Endothelial cell (in vitro differentiated cells): ENCODE measurements around the gene PIP5K1B. TPM values are rescaled to one million over a fixed set of nuclear protein-coding genes. Genes with fewer than 3 reads are reported as not detected.

Source experiments
- DNase-seq: peaks from one replicate; pipeline ENCODE4 v3.0.0; 2021; ENCODE audit warnings: low spot score
- H3K27ac Mint-ChIP-seq: one replicate; pipeline ENCODE4 v1.8.0; 2021; ENCODE audit warnings: mixed read lengths, inconsistent platforms; ENCODE audit not compliant: unreplicated experiment
- H3K27me3 Mint-ChIP-seq: one replicate; pipeline ENCODE4 v1.8.0; 2021; ENCODE audit warnings: mild to moderate bottlenecking, moderate library complexity, mixed read lengths, inconsistent platforms; ENCODE audit not compliant: unreplicated experiment
- H3K36me3 Mint-ChIP-seq: one replicate; pipeline ENCODE4 v1.8.0; 2021; ENCODE audit warnings: mild to moderate bottlenecking, low read depth, mixed read lengths, inconsistent platforms; ENCODE audit not compliant: unreplicated experiment
- H3K4me1 Mint-ChIP-seq: one replicate; pipeline ENCODE4 v1.8.0; 2021; ENCODE audit warnings: mild to moderate bottlenecking, mixed read lengths, inconsistent platforms; ENCODE audit not compliant: unreplicated experiment
- H3K4me3 Mint-ChIP-seq: one replicate; pipeline ENCODE4 v1.8.0; 2021; ENCODE audit warnings: mild to moderate bottlenecking, mixed read lengths, inconsistent platforms; ENCODE audit not compliant: unreplicated experiment
- H3K9me3 Mint-ChIP-seq: one replicate; pipeline ENCODE4 v1.8.0; 2021; ENCODE audit warnings: mixed read lengths, inconsistent platforms; ENCODE audit not compliant: unreplicated experiment
- total RNA-seq: library from RNA; stranded (reverse); fragmentation: NEBNext Ultra II Directional; extraction: Animal tissue kit (Norgen Biotek cat#: 25700); gene quantifications from one replicate; pipeline ENCODE4 v1.2.1, GENCODE V29; 2021; ENCODE audit not compliant: unreplicated experiment
- TF ChIP-seq, protein P1 (sequence below): fragments of 200-600 bp; sonication (generic); IDR thresholded peaks from one replicate; pipeline ENCODE4 v1.5.0; 2021; ENCODE audit warnings: antibody characterized with exemption; ENCODE audit not compliant: unreplicated experiment

The PIP5K1B gene
- total RNA-seq, 1 donor from 2014 or later, result 1.8 TPM

DNA sequence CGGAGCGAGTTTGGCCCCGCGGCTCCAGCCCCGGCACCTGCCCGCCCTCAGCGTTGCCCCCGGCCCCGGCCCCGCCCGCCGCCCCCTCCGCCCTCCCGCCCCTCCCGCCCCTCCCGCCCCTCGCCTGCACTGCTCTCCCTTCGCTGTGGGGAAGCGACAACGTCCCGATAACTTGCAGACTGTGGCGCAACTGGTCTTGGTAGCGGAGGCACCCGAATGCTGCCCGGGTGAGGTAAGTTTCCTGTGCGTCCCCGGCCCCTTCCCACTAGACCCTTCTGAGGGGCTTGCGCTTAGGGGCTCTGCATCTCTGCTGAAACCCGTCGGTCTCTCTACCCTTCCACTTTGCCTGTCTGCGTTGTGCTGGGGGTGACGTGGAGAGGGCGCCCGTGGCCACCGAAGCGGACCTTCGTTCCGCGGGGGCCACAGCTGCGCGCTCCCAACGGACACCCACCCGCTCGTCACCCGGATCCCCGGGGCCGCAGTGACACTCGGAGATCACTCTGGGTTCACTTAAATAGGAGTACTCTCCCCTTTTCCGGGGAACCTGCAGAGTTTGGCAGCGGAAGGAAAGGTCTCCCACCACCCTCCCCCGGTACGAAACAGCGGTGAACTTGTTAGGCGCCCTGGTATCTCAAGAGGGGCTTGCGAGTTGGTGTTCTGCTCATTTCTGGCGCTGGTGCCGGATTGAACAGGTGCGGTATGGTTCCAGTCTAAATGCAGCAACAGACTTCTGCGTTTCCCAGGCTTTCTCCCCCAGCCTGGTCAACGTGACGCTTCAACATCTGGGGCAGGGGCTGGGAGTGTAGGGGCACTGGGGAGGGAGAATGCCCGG, 707 bp downstream of the PIP5K1B start:
- peak; percentile 16 for DNase-seq
- TF ChIP-seq, protein P1, sequence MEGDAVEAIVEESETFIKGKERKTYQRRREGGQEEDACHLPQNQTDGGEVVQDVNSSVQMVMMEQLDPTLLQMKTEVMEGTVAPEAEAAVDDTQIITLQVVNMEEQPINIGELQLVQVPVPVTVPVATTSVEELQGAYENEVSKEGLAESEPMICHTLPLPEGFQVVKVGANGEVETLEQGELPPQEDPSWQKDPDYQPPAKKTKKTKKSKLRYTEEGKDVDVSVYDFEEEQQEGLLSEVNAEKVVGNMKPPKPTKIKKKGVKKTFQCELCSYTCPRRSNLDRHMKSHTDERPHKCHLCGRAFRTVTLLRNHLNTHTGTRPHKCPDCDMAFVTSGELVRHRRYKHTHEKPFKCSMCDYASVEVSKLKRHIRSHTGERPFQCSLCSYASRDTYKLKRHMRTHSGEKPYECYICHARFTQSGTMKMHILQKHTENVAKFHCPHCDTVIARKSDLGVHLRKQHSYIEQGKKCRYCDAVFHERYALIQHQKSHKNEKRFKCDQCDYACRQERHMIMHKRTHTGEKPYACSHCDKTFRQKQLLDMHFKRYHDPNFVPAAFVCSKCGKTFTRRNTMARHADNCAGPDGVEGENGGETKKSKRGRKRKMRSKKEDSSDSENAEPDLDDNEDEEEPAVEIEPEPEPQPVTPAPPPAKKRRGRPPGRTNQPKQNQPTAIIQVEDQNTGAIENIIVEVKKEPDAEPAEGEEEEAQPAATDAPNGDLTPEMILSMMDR, result no peak
- H3K4me3 Mint-ChIP-seq, result peak overlapping the region; percentile 91
- H3K27me3 Mint-ChIP-seq, result peaks cover 7% of the 10 kb centered on the region
- no peak overlapping the region for H3K27ac Mint-ChIP-seq
- peaks cover 6% of the 10 kb centered on the region for H3K4me1 Mint-ChIP-seq
- H3K36me3 Mint-ChIP-seq, result peaks cover 4% of the 10 kb centered on the region
- no peaks in the 10 kb centered on the region for H3K9me3 Mint-ChIP-seq

DNA sequence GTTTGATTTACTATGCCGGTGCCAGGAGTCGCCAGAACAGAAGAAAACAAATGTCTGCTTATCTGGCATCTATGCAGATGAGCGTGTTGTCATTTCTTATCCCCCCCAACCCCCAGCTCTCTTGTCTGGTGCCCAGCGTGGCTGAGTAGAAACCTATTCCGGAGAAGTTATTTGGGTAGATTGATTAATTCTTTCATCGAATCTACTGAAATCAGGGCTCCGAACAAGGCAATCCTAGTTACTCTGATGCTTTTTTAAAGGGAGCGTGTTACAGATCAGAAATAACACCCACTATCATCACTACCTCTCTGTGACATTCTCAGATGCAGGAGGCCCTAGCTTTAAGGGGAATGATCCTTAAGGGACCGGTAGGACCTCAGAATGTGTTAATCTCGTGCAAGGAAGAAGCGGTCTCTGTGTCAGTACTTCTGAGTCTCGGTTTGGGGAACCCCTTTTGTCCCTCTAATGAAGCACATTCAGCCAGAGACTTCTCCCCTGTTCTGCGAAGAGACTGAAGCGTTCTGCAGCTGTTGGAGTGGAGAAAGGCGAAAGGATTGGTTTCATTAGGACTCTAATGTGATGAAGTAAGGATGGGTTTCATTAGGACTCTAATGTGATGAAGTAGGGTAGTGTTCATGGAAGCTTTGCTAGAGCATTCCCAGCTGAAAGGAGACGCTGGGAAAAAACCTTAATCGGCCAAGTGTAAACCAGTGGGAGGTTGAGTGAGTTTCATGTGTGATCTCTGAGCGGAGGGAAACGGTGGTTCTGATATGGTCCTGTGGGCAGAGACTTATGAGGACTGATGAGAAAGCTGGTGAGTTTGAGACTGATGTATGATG, 1.5 kb downstream of the PIP5K1B start:
- Mint-ChIP-seq H3K36me3 (peaks cover 4% of the 10 kb centered on the region), H3K27me3 (peaks cover 7% of the 10 kb centered on the region), H3K27ac (no peak overlapping the region), H3K9me3 (no peaks in the 10 kb centered on the region), H3K4me1 (peaks cover 6% of the 10 kb centered on the region), H3K4me3 (peak overlapping the region; percentile 91)
- no peak for DNase-seq
- TF ChIP-seq, protein P1, result no peak

DNA sequence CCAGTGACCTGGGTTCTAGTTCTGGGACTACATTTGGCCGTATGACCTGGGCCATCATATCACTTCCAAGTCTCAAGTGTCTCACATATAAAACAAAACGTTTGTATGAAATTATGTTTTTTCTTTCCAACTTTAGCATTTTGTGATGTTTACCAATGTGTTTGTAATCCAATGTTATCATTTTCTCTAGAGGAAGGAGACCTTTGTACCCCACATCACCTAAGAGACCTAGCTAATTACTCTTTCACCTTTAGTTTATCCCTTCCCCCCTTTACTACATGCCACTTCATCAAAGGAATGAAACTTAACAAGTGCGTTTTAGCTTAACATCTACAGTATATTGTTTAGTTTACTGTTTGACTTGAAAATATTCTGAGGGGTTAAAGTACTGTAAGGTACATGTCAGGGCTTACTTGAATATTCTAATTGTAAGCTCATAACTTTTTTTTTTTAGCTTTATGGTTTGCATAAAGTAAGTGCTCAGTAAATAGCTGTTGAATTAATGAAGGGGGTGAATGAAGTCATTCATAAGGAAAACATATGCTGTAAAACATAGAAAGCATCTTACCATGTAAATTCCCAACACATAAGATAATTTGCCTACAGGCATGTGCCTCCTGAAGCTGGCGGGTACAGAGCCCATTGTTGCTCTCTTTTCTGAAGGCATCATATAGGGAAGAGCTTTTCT, 2.9 kb downstream of the PIP5K1B start:
- Mint-ChIP-seq H3K4me3 (no peak overlapping the region), H3K27ac (no peak overlapping the region), H3K36me3 (peaks cover 4% of the 10 kb centered on the region), H3K27me3 (peaks cover 7% of the 10 kb centered on the region), H3K9me3 (no peaks in the 10 kb centered on the region), H3K4me1 (peaks cover 6% of the 10 kb centered on the region)
- no peak for DNase-seq
- TF ChIP-seq, protein P1, result no peak

DNA sequence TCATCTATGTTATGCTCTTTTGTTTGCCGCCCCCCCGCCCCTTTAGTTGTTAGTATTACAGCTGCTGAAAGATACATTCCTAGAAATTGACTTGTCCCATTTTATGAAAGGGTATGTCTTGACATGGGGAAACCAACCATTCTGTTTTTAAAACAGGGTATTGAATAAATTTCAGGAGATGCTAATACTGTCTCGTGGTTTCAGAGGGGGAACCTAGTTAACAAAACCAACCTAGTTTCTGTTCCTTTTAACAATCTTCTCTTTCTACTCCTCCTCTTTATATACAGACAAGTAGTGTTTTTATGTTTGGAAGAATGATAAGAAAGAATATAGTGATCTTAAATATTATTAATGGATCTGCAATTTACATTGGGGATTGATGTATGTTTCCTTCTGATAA, 3.5 kb downstream of the PIP5K1B start:
- TF ChIP-seq, protein P1, result no peak
- Mint-ChIP-seq H3K36me3 (peaks cover 4% of the 10 kb centered on the region), H3K9me3 (no peaks in the 10 kb centered on the region), H3K4me3 (no peak overlapping the region), H3K27me3 (peaks cover 7% of the 10 kb centered on the region), H3K4me1 (peaks cover 6% of the 10 kb centered on the region), H3K27ac (no peak overlapping the region)
- no peak for DNase-seq
